Activated naive CD8-positive, alpha-beta T cell treated with anti-CD3 and anti-CD28 coated beads for 36 hours (primary cell): ENCODE data around the gene SLC2A8. TPM values are rescaled to one million over a fixed set of nuclear protein-coding genes. Genes with fewer than 3 reads are reported as not detected.

Experiments
- DNase-seq: peaks from one replicate; pipeline ENCODE4 v3.0.0; 2021
- H3K27ac Mint-ChIP-seq: one replicate; pipeline ENCODE4 v1.8.0; 2022; ENCODE audit warnings: mild to moderate bottlenecking, moderate library complexity, mixed read lengths
- H3K27me3 Mint-ChIP-seq: one replicate; pipeline ENCODE4 v1.8.0; 2022; ENCODE audit warnings: mild to moderate bottlenecking, mixed read lengths
- H3K36me3 Mint-ChIP-seq: one replicate; pipeline ENCODE4 v1.8.0; 2021; ENCODE audit warnings: mild to moderate bottlenecking, mixed read lengths
- H3K4me1 Mint-ChIP-seq: one replicate; pipeline ENCODE4 v1.8.0; 2021; ENCODE audit warnings: mixed read lengths
- H3K4me3 Mint-ChIP-seq: one replicate; pipeline ENCODE4 v1.8.0; 2022; ENCODE audit warnings: mild to moderate bottlenecking, moderate library complexity, mixed read lengths
- H3K9me3 Mint-ChIP-seq: one replicate; pipeline ENCODE4 v1.8.0; 2022; ENCODE audit warnings: mixed read lengths
- total RNA-seq, 2 experiments: library from RNA; stranded (reverse); gene quantifications; one replicate each; pipeline ENCODE4 v1.2.3, GENCODE V29; 2021

SLC2A8 gene
- total RNA-seq, 2 experiments from 2014 or later = 1.0 to 1.9 TPM

DNA sequence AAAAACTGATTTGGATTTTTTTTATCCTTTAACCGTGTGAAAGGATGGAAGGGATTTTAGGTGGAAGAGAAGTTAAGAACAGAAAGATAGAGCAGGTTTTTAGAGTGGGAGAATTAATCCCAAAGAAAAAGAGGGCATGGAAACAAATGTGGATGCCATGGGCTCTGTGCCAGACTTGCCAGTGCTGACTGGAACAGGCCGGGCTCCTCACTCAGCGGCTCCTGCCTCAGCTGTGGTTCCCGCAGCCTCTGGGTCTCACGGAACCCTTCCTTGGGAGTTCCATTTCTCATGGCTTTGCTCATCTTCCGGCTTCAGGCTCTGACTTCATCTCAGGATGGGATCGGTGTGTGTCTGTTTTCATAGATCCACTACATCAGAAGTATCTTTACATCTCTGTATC, 30.4 kb upstream of the SLC2A8 start:
- DNase-seq = no peak
- Mint-ChIP-seq H3K4me1 (peaks cover under 1% of the 10 kb centered on the region), H3K9me3 (no peaks in the 10 kb centered on the region), H3K36me3 (no peaks in the 10 kb centered on the region), H3K27ac (no peak overlapping the region), H3K4me3 (no peak overlapping the region), H3K27me3 (peaks cover 58% of the 10 kb centered on the region)

GRCh38 chr9:127368852-127369402, 28.0 kb upstream of the SLC2A8 start:
- Mint-ChIP-seq H3K27me3 (peaks cover 68% of the 10 kb centered on the region), H3K36me3 (no peaks in the 10 kb centered on the region), H3K9me3 (no peaks in the 10 kb centered on the region), H3K4me1 (no peaks in the 10 kb centered on the region), H3K4me3 (no peak overlapping the region), H3K27ac (no peak overlapping the region)
- DNase-seq = no peak

- H3K4me3 Mint-ChIP-seq = no peak overlapping the region
- peaks cover 72% of the 10 kb centered on the region for H3K27me3 Mint-ChIP-seq
- H3K9me3 Mint-ChIP-seq = no peaks in the 10 kb centered on the region
- H3K4me1 Mint-ChIP-seq = no peaks in the 10 kb centered on the region
- no peaks in the 10 kb centered on the region for H3K36me3 Mint-ChIP-seq
- no peak overlapping the region for H3K27ac Mint-ChIP-seq
- DNase-seq = no peak
Measured at GRCh38 chr9:127369428-127369827, 27.5 kb upstream of the SLC2A8 start.

DNA sequence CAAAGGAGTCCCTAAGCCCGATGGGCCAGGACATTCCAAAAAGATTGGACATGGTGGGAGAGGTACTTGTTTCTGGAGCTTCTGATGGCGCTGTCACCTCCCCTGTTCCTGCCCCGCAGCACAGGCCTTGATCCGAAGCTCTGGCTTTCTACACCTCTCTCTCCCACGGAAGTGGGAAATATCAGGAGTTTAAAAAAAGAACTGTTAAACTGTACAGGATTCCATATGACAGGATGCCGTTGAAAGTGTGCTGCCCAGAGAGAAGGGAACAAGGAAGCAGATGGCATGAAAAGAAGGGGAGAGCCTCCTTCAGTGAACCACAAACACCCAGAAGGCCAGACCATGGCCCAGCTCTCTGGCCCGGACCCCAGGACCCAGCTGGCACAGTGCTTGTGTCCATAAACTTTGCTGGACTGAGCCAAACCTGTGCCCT, 26.8 kb upstream of the SLC2A8 start:
- H3K9me3 Mint-ChIP-seq = no peaks in the 10 kb centered on the region
- H3K36me3 Mint-ChIP-seq = no peaks in the 10 kb centered on the region
- no peak for DNase-seq
- H3K4me3 Mint-ChIP-seq = no peak overlapping the region
- peaks cover 77% of the 10 kb centered on the region for H3K27me3 Mint-ChIP-seq
- no peak overlapping the region for H3K27ac Mint-ChIP-seq
- no peaks in the 10 kb centered on the region for H3K4me1 Mint-ChIP-seq

- Mint-ChIP-seq H3K27me3 (peaks cover 85% of the 10 kb centered on the region), H3K9me3 (no peaks in the 10 kb centered on the region), H3K36me3 (no peaks in the 10 kb centered on the region), H3K27ac (no peak overlapping the region), H3K4me3 (no peak overlapping the region), H3K4me1 (no peaks in the 10 kb centered on the region)
- no peak for DNase-seq
Measured at GRCh38 chr9:127370672-127371648, 26.0 kb upstream of the SLC2A8 start.

DNA sequence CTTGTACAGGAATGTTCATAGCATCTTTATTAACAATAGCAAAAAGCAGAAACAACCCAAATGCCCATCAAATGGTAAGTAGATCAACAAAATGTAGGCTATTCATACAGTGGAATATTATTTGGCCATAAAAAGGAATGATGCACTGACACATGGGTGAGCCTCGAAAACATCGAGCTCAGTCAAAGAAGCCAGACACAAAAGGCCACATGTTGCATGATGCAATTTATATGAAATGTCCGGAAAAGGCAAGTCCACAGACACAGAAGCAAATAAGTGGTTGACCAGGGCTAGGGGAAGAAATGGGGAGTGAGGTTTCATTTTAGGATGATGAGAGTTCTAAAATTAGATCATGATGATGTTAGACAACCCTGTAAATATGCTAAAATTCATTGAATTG, 16.5 kb upstream of the SLC2A8 start:
- peaks cover 3% of the 10 kb centered on the region for H3K9me3 Mint-ChIP-seq
- H3K36me3 Mint-ChIP-seq = no peaks in the 10 kb centered on the region
- H3K27ac Mint-ChIP-seq = no peak overlapping the region
- DNase-seq = no peak
- H3K4me1 Mint-ChIP-seq = no peaks in the 10 kb centered on the region
- H3K4me3 Mint-ChIP-seq = no peak overlapping the region
- H3K27me3 Mint-ChIP-seq = peaks cover 92% of the 10 kb centered on the region

DNA sequence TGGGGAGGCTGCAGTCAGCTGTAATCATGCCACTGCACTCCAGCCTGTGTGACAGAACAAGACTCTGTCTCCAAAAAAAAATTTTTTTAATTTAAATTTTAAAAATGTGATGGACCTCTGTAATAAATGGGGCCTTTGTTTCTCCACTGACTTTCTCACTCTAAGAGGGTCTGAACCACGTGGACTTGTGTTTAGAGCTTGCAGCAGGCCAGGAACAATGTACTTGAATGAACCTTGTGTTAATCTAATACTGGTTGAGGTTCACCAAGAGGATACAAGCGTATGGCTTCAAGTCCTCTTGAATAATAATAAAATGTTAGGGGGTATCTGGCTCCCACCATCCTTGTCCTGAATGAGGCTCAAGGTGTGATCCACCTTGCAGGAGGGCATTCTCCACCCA, 14.4 kb upstream of the SLC2A8 start:
- Mint-ChIP-seq H3K9me3 (peaks cover 3% of the 10 kb centered on the region), H3K27me3 (peaks cover 90% of the 10 kb centered on the region), H3K4me3 (no peak overlapping the region), H3K27ac (no peak overlapping the region), H3K36me3 (no peaks in the 10 kb centered on the region), H3K4me1 (peaks cover 5% of the 10 kb centered on the region)
- DNase-seq = no peak

GRCh38 chr9:127384016-127384730, 12.8 kb upstream of the SLC2A8 start:
- Mint-ChIP-seq H3K27ac (no peak overlapping the region), H3K4me1 (peaks cover 20% of the 10 kb centered on the region), H3K27me3 (peaks cover 81% of the 10 kb centered on the region), H3K4me3 (no peak overlapping the region), H3K9me3 (no peaks in the 10 kb centered on the region), H3K36me3 (no peaks in the 10 kb centered on the region)
- no peak for DNase-seq

GRCh38 chr9:127384901-127385300, 12.1 kb upstream of the SLC2A8 start:
- no peak for DNase-seq
- Mint-ChIP-seq H3K27ac (no peak overlapping the region), H3K9me3 (no peaks in the 10 kb centered on the region), H3K36me3 (no peaks in the 10 kb centered on the region), H3K4me1 (peaks cover 24% of the 10 kb centered on the region), H3K27me3 (peaks cover 81% of the 10 kb centered on the region), H3K4me3 (no peak overlapping the region)

GRCh38 chr9:127386249-127386648, 10.7 kb upstream of the SLC2A8 start:
- Mint-ChIP-seq H3K27me3 (peaks cover 86% of the 10 kb centered on the region), H3K27ac (no peak overlapping the region), H3K36me3 (no peaks in the 10 kb centered on the region), H3K4me1 (peaks cover 32% of the 10 kb centered on the region), H3K4me3 (no peak overlapping the region), H3K9me3 (no peaks in the 10 kb centered on the region)
- DNase-seq = no peak

DNA sequence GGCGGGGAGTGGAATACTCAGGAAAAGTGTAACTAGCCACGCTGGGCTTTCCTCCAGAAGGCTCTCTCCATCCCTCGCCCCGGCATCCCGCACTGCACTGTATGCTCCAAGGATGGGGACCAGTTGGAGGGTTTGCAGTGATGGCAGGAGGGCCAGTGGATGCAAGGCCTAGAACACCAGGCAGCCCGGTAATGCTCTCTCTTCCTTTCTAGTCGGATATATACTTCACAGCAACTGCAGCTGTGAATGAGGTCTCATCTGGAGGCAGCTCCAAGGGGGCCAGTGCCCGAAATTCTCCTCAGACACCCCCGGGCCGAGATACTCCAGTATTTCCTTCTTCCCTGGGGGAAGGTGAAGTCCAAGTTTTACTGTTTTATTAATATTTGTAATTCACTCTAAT, 10.0 kb upstream of the SLC2A8 start:
- Mint-ChIP-seq H3K27ac (no peak overlapping the region), H3K4me3 (no peak overlapping the region), H3K27me3 (peaks cover 86% of the 10 kb centered on the region), H3K36me3 (no peaks in the 10 kb centered on the region), H3K9me3 (no peaks in the 10 kb centered on the region), H3K4me1 (peaks cover 32% of the 10 kb centered on the region)
- no peak for DNase-seq

GRCh38 chr9:127388037-127388855, 8.7 kb upstream of the SLC2A8 start:
- Mint-ChIP-seq H3K27ac (peak overlapping the region; percentile 77), H3K4me1 (peaks cover 36% of the 10 kb centered on the region), H3K27me3 (peaks cover 86% of the 10 kb centered on the region), H3K9me3 (no peaks in the 10 kb centered on the region), H3K4me3 (no peak overlapping the region), H3K36me3 (no peaks in the 10 kb centered on the region)
- peak; percentile 88 for DNase-seq

DNA sequence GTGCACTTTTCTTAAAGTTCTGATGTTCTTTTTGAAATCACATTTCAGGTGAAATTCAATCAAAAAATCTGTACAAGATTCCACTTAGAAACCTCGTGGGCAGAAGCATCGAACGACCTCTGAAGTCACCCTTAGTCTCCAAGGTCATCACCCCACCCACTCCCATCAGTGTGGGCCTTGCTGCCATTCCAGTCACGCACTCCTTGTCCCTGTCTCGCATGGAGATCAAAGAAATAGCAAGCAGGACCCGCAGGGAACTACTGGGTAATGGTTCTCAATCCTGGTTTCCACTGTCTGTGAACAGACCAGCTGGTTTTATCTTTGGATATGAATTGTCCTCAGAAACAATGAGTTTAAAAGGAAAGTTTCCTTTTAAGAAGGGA, 8.1 kb upstream of the SLC2A8 start:
- no peaks in the 10 kb centered on the region for H3K36me3 Mint-ChIP-seq
- peaks cover 87% of the 10 kb centered on the region for H3K27me3 Mint-ChIP-seq
- H3K9me3 Mint-ChIP-seq = no peaks in the 10 kb centered on the region
- H3K4me3 Mint-ChIP-seq = no peak overlapping the region
- peaks cover 36% of the 10 kb centered on the region for H3K4me1 Mint-ChIP-seq
- peak overlapping the region; percentile 77 for H3K27ac Mint-ChIP-seq
- DNase-seq = no peak

DNA sequence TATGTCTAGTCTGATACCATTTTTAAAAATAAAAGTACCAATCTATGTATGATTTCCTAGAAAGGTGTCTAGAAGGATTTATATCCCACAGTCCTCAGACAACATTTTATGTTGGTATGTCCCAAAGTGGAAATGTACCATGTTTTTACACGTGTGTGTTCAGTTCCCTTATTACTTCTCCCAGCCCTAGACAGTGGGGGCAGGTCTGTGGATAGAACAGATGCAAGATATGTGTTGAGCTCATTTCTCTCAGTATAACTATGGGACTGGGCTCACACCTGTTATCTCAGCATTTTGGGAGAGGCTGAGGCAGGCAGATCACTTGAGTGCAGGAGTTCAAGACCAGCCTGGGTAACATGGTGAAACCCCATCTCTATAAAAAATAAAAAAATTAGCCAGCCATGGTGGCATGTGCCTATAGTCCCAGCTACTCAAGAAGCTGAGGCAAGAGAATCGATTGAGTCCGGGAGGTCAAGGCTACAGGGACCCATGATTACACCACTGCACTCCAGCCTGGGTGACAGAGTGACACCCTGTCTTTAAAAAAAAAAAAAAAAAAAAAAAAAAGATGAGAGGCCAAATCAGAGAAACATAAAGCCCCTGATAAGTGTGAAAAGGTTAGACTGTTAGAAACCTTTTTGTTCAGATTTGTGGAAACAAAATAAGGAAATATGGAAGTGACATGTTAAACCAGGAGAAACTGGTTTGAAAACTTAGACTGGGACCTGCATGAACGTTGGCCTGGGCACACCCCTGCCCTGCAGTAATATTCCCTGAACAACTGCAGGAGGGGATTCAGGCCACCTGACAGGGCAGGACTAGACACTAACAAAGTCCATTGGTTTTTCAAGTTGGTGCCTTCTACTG, 7.4 kb upstream of the SLC2A8 start:
- Mint-ChIP-seq H3K9me3 (no peaks in the 10 kb centered on the region), H3K36me3 (no peaks in the 10 kb centered on the region), H3K27me3 (peaks cover 87% of the 10 kb centered on the region), H3K4me1 (peaks cover 36% of the 10 kb centered on the region), H3K27ac (peak overlapping the region; percentile 77), H3K4me3 (no peak overlapping the region)
- no peak for DNase-seq
